GM23338 (cell line): ENCODE data around the gene GAK. TPM values are rescaled to one million over a fixed set of nuclear protein-coding genes. Genes with fewer than 3 reads are reported as not detected.
A peak's percentile ranks its signal among the peaks of the same experiment; 100 is the strongest.

Experiments
- ATAC-seq: fragments of 200-7000 bp; cut with Tn5 transposase; 3 replicates; pipeline ENCODE4 v1.9.1; 2020
- DNase-seq: peaks from one replicate; pipeline ENCODE4 v3.0.0-alpha.2; 2015; ENCODE audit warnings: low spot score
- H2AFZ ChIP-seq: fragments of 200-600 bp; sonication (generic); 2 replicates; pipeline ENCODE4 v1.8.0; 2016; ENCODE audit warnings: antibody characterized with exemption, mild to moderate bottlenecking, moderate library complexity
- H3F3A ChIP-seq: fragments of 200-600 bp; sonication (generic); replicated peaks from 2 replicates; pipeline ENCODE4 v1.8.0; 2017; ENCODE audit warnings: antibody characterized with exemption, mixed run types, low read depth
- H3K27ac ChIP-seq: fragments of 200-600 bp; sonication (generic); 2 replicates; pipeline ENCODE4 v1.6.1; 2016; ENCODE audit warnings: low read depth
- H3K27me3 ChIP-seq: fragments of 200-600 bp; sonication (generic); 2 replicates; pipeline ENCODE4 v1.8.0; 2016; ENCODE audit warnings: mild to moderate bottlenecking, mixed run types, moderate library complexity; ENCODE audit not compliant: insufficient read depth
- H3K36me3 ChIP-seq: fragments of 200-600 bp; sonication (generic); 2 replicates; pipeline ENCODE4 v1.8.0; 2016; ENCODE audit warnings: mild to moderate bottlenecking; ENCODE audit not compliant: insufficient read depth
- H3K4me1 ChIP-seq: fragments of 200-600 bp; sonication (generic); 2 replicates; pipeline ENCODE4 v1.8.0; 2016; ENCODE audit warnings: mild to moderate bottlenecking, moderate library complexity; ENCODE audit not compliant: insufficient read depth
- H3K4me2 ChIP-seq: fragments of 200-600 bp; sonication (generic); 2 replicates; pipeline ENCODE4 v1.7.1; 2017; ENCODE audit warnings: mixed run types
- H3K4me3 ChIP-seq: fragments of 200-600 bp; sonication (generic); 2 replicates; pipeline ENCODE4 v1.6.1; 2016; ENCODE audit warnings: mixed run types
- H3K79me2 ChIP-seq: fragments of 200-600 bp; sonication (generic); replicated peaks from 2 replicates; pipeline ENCODE4 v1.8.0; 2017; ENCODE audit warnings: mild to moderate bottlenecking; ENCODE audit not compliant: insufficient read depth
- H3K9me2 ChIP-seq: fragments of 200-600 bp; sonication (generic); 2 replicates; pipeline ENCODE4 v1.8.0; 2017; ENCODE audit not compliant: insufficient read depth
- H4K20me1 ChIP-seq: fragments of 200-600 bp; sonication (generic); replicated peaks from 2 replicates; pipeline ENCODE4 v1.8.0; 2017; ENCODE audit warnings: mild to moderate bottlenecking; ENCODE audit not compliant: insufficient read depth
- H3K27ac Mint-ChIP-seq: 2 replicates; pipeline ENCODE4 v1.8.0; 2020; ENCODE audit warnings: inconsistent platforms, mild to moderate bottlenecking, moderate library complexity, mixed read lengths
- H3K27me3 Mint-ChIP-seq: 3 replicates; pipeline ENCODE4 v1.8.0; 2022; ENCODE audit warnings: low read depth, mild to moderate bottlenecking, moderate library complexity, mixed read lengths, inconsistent platforms; ENCODE audit not compliant: insufficient read depth, poor library complexity
- H3K36me3 Mint-ChIP-seq: 3 replicates; pipeline ENCODE4 v1.8.0; 2021; ENCODE audit warnings: low read depth, mild to moderate bottlenecking, inconsistent platforms, moderate library complexity, mixed read lengths
- H3K4me1 Mint-ChIP-seq: 3 replicates; pipeline ENCODE4 v1.8.0; 2020; ENCODE audit warnings: mild to moderate bottlenecking, inconsistent platforms, mixed read lengths
- H3K4me3 Mint-ChIP-seq: 3 replicates; pipeline ENCODE4 v1.8.0; 2021; ENCODE audit warnings: moderate library complexity, mild to moderate bottlenecking, inconsistent platforms, mixed read lengths
- H3K9me3 Mint-ChIP-seq: 3 replicates; pipeline ENCODE4 v1.8.0; 2020; ENCODE audit warnings: moderate library complexity, mild to moderate bottlenecking, inconsistent platforms, mixed read lengths
- CREB1 ChIP-seq: fragments of 250-450 bp; sonication (Bioruptor Pico); IDR thresholded peaks from 2 replicates; pipeline ENCODE4 v1.5.0; 2020; ENCODE audit warnings: low read depth, mild to moderate bottlenecking, moderate library complexity
- EZH2 ChIP-seq: fragments of 200-600 bp; sonication (generic); IDR thresholded peaks from one replicate; pipeline ENCODE4 v1.8.0; 2017; ENCODE audit warnings: antibody characterized with exemption, mild to moderate bottlenecking, low read depth; ENCODE audit not compliant: unreplicated experiment
- EZH2phosphoT487 ChIP-seq: fragments of 200-600 bp; sonication (generic); IDR thresholded peaks from one replicate; pipeline ENCODE4 v1.8.1; 2018; ENCODE audit warnings: antibody characterized with exemption; ENCODE audit not compliant: unreplicated experiment
- JUNB ChIP-seq: IDR thresholded peaks from one replicate; pipeline ENCODE4 v1.6.1; 2016; ENCODE audit warnings: antibody characterized with exemption; ENCODE audit not compliant: unreplicated experiment
- POLR2AphosphoS5 ChIP-seq: IDR thresholded peaks from 2 replicates; pipeline ENCODE4 v1.6.1; 2016; ENCODE audit warnings: antibody characterized with exemption, low read depth
- STAT1 ChIP-seq: IDR thresholded peaks from one replicate; pipeline ENCODE4 v1.6.1; 2016; ENCODE audit warnings: antibody characterized with exemption; ENCODE audit not compliant: unreplicated experiment
- ZNF114 ChIP-seq: fragments of 250-450 bp; sonication (Bioruptor Pico); IDR thresholded peaks from 2 replicates; pipeline ENCODE4 v1.5.0; 2020; ENCODE audit warnings: mild to moderate bottlenecking, moderate library complexity
- ZNF331 ChIP-seq: fragments of 250-450 bp; sonication (Bioruptor Pico); IDR thresholded peaks from 2 replicates; pipeline ENCODE4 v1.5.0; 2020; ENCODE audit warnings: low read depth, mild to moderate bottlenecking, moderate library complexity
- polyA plus RNA-seq: library from polyadenylated mRNA; unstranded; fragments of >200 nt; fragmentation: Nextera tagmentation; extraction: Ambion mirVana; gene quantifications from 2 replicates; pipeline ENCODE4 v1.2.1, GENCODE V29; 2016
- total RNA-seq: library from RNA; depleted of rRNA; stranded (reverse); fragments of >200 nt; shearing (Covaris generic); gene quantifications from 2 replicates; pipeline ENCODE4 v1.2.3, GENCODE V29; 2014
- TF ChIP-seq, protein P1 (sequence below), 2 experiments: fragments of 200-600 bp in 1 of 2; sonication (generic) in 1 of 2; conservative IDR thresholded peaks; 2 replicates each; pipeline versions ENCODE4 v1.5.1 to v1.6.1; 2016 to 2017; ENCODE audit warnings: antibody characterized with exemption in 2 of 2, low read depth in 2 of 2, mild to moderate bottlenecking in 2 of 2, moderate library complexity in 1 of 2
- TF ChIP-seq, protein P2 (sequence below): IDR thresholded peaks from 2 replicates; pipeline ENCODE4 v1.6.1; 2016; ENCODE audit warnings: antibody characterized with exemption
- TF ChIP-seq, protein P3 (sequence below): fragments of 250-450 bp; sonication (Bioruptor Pico); IDR thresholded peaks from 2 replicates; pipeline ENCODE4 v1.5.0; 2020; ENCODE audit warnings: mild to moderate bottlenecking, moderate library complexity

GAK gene
- total and polyA plus RNA-seq, 2 experiments from 2014 or later = 48.5 to 124 TPM

DNA sequence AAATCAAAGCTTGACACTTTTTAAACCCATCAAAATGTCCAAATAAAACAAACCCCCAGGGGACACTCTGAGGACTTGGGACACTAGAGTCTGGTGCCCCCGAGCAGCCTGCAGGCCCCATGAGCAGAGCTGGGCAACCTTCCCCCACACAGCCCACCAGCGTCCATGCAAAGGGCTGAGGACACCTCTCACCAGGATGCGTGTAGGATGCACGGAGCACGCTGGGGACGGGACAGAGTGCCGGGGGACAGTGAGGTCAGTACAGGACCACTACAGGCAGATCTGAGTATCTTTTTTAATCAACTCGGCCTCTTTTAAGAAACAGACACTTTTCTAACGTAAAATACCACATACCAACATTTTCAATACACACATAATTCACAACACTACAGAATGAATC is 6.9 kb downstream of the GAK start:
- no peak for DNase-seq
- ATAC-seq = no peak
- Mint-ChIP-seq H3K27me3 (peaks cover 8% of the 10 kb centered on the region), H3K4me3 (no peak overlapping the region), H3K36me3 (no peaks in the 10 kb centered on the region), H3K4me1 (peaks cover 21% of the 10 kb centered on the region), H3K9me3 (no peaks in the 10 kb centered on the region), H3K27ac (no peak overlapping the region)
- no peaks in the 10 kb centered on the region for H3K27me3 ChIP-seq
- H3K4me2 ChIP-seq = no peak overlapping the region
- no peak overlapping the region for H3K27ac ChIP-seq
- no peaks in the 10 kb centered on the region for H3F3A ChIP-seq
- H3K4me1 ChIP-seq = no peaks in the 10 kb centered on the region
- TF ChIP-seq POLR2AphosphoS5 = no peak
- TF ChIP-seq STAT1 = no peak
- TF ChIP-seq ZNF114 (CRISPR knock-in tag) = no peak
- peaks cover 41% of the 10 kb centered on the region for H4K20me1 ChIP-seq
- no peaks in the 10 kb centered on the region for H3K36me3 ChIP-seq
- H2AFZ ChIP-seq = no peak overlapping the region
- peaks cover 88% of the 10 kb centered on the region for H3K79me2 ChIP-seq
- no peak overlapping the region for H3K4me3 ChIP-seq
- no peaks in the 10 kb centered on the region for H3K9me2 ChIP-seq

DNA sequence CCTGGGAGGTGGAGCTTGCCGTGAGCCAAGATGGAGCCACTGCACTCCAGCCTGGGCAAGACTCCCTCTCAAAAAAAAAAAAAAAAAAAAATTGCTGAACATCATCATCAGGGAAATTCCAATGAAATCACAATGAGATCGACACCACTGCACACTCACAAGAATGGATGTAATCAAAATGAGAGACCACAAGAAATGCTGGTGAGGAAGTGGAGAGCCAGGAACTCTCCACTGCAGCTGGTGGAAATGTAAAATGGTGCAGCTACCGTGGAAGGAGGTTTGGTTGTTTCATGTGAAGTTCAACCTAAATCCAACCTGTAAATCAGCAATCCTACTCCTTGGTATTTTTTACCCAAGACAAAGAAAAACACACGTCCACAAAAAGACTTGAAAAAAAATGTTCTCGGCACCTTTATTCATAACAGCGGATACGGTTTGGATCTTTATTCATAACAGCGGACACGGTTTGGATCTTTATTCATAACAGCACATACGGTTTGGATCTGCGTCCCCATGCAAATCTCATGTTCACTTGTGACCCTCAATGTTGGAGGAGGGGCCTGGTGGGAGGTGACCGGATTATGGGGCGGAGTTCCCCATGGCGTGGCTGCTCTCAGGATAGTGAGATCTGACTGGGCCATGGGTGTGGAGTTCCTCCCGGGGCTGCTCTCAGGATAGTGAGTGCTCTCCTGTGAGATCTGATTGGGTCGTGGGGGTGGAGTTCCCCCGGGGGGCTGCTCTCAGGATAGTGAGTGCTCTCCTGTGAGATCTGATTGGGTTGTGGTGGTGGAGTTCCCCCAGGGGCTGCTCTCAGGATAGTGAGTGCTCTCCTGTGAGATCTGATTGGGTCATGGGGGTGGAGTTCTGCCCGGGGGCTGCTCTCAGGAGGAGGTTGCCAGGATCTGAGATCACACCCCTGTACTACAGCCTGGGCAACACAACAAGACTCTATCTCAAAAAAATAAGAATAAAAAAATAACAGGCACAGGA is 7.7 kb downstream of the GAK start:
- no peaks in the 10 kb centered on the region for H3K36me3 ChIP-seq
- no peaks in the 10 kb centered on the region for H3K9me3 Mint-ChIP-seq
- peaks cover 33% of the 10 kb centered on the region for H4K20me1 ChIP-seq
- H3K4me1 Mint-ChIP-seq = peaks cover 21% of the 10 kb centered on the region
- no peaks in the 10 kb centered on the region for H3K4me1 ChIP-seq
- no peak overlapping the region for H3K4me2 ChIP-seq
- H3K27me3 Mint-ChIP-seq = peaks cover 8% of the 10 kb centered on the region
- H2AFZ ChIP-seq = no peak overlapping the region
- no peak overlapping the region for H3K4me3 ChIP-seq
- H3K27ac Mint-ChIP-seq = peak overlapping the region; percentile 45
- H3K27me3 ChIP-seq = no peaks in the 10 kb centered on the region
- no peaks in the 10 kb centered on the region for H3F3A ChIP-seq
- DNase-seq = no peak
- H3K36me3 Mint-ChIP-seq = no peaks in the 10 kb centered on the region; the same call in 2 of the 3 replicates
- H3K79me2 ChIP-seq = peaks cover 88% of the 10 kb centered on the region
- H3K4me3 Mint-ChIP-seq = no peak overlapping the region
- ATAC-seq = peak; percentile 73
- H3K9me2 ChIP-seq = no peaks in the 10 kb centered on the region
- no peak overlapping the region for H3K27ac ChIP-seq
- TF ChIP-seq ZNF331 (CRISPR knock-in tag) (no peak), EZH2 (no peak), STAT1 (no peak), EZH2phosphoT487 (no peak), JUNB (no peak), CREB1 (CRISPR knock-in tag) (no peak), POLR2AphosphoS5 (no peak)
- TF ChIP-seq, protein P1, sequence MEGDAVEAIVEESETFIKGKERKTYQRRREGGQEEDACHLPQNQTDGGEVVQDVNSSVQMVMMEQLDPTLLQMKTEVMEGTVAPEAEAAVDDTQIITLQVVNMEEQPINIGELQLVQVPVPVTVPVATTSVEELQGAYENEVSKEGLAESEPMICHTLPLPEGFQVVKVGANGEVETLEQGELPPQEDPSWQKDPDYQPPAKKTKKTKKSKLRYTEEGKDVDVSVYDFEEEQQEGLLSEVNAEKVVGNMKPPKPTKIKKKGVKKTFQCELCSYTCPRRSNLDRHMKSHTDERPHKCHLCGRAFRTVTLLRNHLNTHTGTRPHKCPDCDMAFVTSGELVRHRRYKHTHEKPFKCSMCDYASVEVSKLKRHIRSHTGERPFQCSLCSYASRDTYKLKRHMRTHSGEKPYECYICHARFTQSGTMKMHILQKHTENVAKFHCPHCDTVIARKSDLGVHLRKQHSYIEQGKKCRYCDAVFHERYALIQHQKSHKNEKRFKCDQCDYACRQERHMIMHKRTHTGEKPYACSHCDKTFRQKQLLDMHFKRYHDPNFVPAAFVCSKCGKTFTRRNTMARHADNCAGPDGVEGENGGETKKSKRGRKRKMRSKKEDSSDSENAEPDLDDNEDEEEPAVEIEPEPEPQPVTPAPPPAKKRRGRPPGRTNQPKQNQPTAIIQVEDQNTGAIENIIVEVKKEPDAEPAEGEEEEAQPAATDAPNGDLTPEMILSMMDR (conservative IDR thresholded peaks at IDR 0.05; ENCODE audit: low read depth in 2 of 2) = no peak
- TF ChIP-seq, protein P2, sequence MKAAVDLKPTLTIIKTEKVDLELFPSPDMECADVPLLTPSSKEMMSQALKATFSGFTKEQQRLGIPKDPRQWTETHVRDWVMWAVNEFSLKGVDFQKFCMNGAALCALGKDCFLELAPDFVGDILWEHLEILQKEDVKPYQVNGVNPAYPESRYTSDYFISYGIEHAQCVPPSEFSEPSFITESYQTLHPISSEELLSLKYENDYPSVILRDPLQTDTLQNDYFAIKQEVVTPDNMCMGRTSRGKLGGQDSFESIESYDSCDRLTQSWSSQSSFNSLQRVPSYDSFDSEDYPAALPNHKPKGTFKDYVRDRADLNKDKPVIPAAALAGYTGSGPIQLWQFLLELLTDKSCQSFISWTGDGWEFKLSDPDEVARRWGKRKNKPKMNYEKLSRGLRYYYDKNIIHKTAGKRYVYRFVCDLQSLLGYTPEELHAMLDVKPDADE = no peak
- TF ChIP-seq, protein P3, sequence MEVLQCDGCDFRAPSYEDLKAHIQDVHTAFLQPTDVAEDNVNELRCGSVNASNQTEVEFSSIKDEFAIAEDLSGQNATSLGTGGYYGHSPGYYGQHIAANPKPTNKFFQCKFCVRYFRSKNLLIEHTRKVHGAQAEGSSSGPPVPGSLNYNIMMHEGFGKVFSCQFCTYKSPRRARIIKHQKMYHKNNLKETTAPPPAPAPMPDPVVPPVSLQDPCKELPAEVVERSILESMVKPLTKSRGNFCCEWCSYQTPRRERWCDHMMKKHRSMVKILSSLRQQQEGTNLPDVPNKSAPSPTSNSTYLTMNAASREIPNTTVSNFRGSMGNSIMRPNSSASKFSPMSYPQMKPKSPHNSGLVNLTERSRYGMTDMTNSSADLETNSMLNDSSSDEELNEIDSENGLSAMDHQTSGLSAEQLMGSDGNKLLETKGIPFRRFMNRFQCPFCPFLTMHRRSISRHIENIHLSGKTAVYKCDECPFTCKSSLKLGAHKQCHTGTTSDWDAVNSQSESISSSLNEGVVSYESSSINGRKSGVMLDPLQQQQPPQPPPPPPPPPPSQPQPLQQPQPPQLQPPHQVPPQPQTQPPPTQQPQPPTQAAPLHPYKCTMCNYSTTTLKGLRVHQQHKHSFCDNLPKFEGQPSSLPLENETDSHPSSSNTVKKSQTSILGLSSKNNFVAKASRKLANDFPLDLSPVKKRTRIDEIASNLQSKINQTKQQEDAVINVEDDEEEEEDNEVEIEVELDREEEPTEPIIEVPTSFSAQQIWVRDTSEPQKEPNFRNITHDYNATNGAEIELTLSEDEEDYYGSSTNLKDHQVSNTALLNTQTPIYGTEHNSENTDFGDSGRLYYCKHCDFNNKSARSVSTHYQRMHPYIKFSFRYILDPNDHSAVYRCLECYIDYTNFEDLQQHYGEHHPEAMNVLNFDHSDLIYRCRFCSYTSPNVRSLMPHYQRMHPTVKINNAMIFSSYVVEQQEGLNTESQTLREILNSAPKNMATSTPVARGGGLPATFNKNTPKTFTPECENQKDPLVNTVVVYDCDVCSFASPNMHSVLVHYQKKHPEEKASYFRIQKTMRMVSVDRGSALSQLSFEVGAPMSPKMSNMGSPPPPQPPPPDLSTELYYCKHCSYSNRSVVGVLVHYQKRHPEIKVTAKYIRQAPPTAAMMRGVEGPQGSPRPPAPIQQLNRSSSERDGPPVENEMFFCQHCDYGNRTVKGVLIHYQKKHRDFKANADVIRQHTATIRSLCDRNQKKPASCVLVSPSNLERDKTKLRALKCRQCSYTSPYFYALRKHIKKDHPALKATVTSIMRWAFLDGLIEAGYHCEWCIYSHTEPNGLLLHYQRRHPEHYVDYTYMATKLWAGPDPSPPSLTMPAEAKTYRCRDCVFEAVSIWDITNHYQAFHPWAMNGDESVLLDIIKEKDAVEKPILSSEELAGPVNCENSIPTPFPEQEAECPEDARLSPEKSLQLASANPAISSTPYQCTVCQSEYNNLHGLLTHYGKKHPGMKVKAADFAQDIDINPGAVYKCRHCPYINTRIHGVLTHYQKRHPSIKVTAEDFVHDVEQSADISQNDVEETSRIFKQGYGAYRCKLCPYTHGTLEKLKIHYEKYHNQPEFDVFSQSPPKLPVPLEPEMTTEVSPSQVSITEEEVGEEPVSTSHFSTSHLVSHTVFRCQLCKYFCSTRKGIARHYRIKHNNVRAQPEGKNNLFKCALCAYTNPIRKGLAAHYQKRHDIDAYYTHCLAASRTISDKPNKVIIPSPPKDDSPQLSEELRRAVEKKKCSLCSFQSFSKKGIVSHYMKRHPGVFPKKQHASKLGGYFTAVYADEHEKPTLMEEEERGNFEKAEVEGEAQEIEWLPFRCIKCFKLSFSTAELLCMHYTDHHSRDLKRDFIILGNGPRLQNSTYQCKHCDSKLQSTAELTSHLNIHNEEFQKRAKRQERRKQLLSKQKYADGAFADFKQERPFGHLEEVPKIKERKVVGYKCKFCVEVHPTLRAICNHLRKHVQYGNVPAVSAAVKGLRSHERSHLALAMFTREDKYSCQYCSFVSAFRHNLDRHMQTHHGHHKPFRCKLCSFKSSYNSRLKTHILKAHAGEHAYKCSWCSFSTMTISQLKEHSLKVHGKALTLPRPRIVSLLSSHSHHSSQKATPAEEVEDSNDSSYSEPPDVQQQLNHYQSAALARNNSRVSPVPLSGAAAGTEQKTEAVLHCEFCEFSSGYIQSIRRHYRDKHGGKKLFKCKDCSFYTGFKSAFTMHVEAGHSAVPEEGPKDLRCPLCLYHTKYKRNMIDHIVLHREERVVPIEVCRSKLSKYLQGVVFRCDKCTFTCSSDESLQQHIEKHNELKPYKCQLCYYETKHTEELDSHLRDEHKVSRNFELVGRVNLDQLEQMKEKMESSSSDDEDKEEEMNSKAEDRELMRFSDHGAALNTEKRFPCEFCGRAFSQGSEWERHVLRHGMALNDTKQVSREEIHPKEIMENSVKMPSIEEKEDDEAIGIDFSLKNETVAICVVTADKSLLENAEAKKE (CRISPR knock-in tag) = no peak
